DND-41 (cell line): ENCODE results near the gene CTTN.

Source experiments
- ATAC-seq: fragments of 200-7000 bp; cut with Tn5 transposase; 3 replicates; pipeline ENCODE4 v1.9.1; 2021; ENCODE audit warnings: low read depth; ENCODE audit not compliant: insufficient read depth
- DNase-seq: peaks from one replicate; pipeline ENCODE4 v3.0.0-alpha.2; 2020
- H2AFZ ChIP-seq: 2 replicates; pipeline ENCODE4 v1.6.0; 2012; ENCODE audit warnings: low read depth, low read length
- H3K27ac ChIP-seq: 2 replicates; pipeline ENCODE4 v1.5.1; 2012; ENCODE audit warnings: low read length, inconsistent platforms
- H3K27me3 ChIP-seq: fragments of 200-600 bp; sonication (generic); 2 replicates; pipeline ENCODE4 v1.6.0; 2012; ENCODE audit warnings: low read length, mild to moderate bottlenecking, inconsistent platforms; ENCODE audit not compliant: insufficient read depth, poor library complexity
- H3K36me3 ChIP-seq: 2 replicates; pipeline ENCODE4 v1.5.1; 2012; ENCODE audit warnings: low read length, inconsistent platforms; ENCODE audit not compliant: insufficient read depth
- H3K4me1 ChIP-seq: 2 replicates; pipeline ENCODE4 v1.5.1; 2012; ENCODE audit warnings: mild to moderate bottlenecking, low read length; ENCODE audit not compliant: insufficient read depth
- H3K4me2 ChIP-seq: 2 replicates; pipeline ENCODE4 v1.6.0; 2012; ENCODE audit warnings: mild to moderate bottlenecking, moderate library complexity, low read length, inconsistent platforms; ENCODE audit not compliant: insufficient read depth
- H3K4me3 ChIP-seq, 2 experiments: fragments of 200-600 bp in 1 of 2; shearing (Covaris generic) in 1 of 2; 2 replicates each; pipeline ENCODE4 v1.5.1; 2012 to 2016; ENCODE audit warnings: inconsistent platforms in 2 of 2, low read length in 2 of 2, mild to moderate bottlenecking in 2 of 2, low read depth in 1 of 2, moderate library complexity in 1 of 2
- H3K79me2 ChIP-seq: 2 replicates; pipeline ENCODE4 v1.6.0; 2012; ENCODE audit warnings: low read length, inconsistent platforms; ENCODE audit not compliant: insufficient read depth
- H3K9ac ChIP-seq: 2 replicates; pipeline ENCODE4 v1.6.0; 2012; ENCODE audit warnings: low read depth, mild to moderate bottlenecking, inconsistent platforms, low read length, moderate library complexity
- H3K9me3 ChIP-seq: 2 replicates; pipeline ENCODE4 v1.5.1; 2012; ENCODE audit warnings: low read length, moderate library complexity, mild to moderate bottlenecking, inconsistent platforms; ENCODE audit not compliant: insufficient read depth, severe bottlenecking
- H4K20me1 ChIP-seq: 2 replicates; pipeline ENCODE4 v1.6.0; 2012; ENCODE audit warnings: low read length; ENCODE audit not compliant: insufficient read depth
- EZH2 ChIP-seq: IDR thresholded peaks from 3 replicates; pipeline ENCODE4 v1.6.1; 2012; ENCODE audit warnings: borderline replicate concordance, low read depth, mild to moderate bottlenecking, moderate library complexity, low read length, inconsistent platforms; ENCODE audit not compliant: severe bottlenecking
- TF ChIP-seq, protein P1 (sequence below): IDR thresholded peaks from 2 replicates; pipeline ENCODE4 v1.5.1; 2012; ENCODE audit warnings: borderline replicate concordance, low read length, moderate library complexity, mild to moderate bottlenecking; ENCODE audit not compliant: poor library complexity, severe bottlenecking; ENCODE audit errors: extremely low read depth

The CTTN gene

DNA sequence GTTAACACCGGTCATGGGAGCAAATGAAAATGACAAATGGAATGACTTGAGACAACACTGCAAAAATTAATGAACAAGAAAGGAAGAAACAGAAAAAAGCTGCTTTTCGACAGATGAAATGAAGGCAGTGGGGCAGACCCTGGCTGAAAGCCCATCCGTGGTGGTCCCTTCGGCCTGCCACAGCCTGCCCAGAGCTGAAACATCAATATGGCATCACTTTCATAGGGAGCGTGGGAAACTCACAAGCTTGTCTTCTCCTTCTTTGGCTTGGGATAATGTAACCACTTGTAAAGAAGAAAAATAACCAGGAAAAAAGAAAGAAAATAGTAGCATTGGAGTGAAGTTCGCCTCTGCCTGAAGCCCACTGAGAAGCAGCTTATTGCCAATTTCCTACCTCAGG, 78.8 kb downstream of the CTTN start:
- no peak overlapping the region for H3K4me2 ChIP-seq
- H3K9ac ChIP-seq: no peak overlapping the region
- H3K4me1 ChIP-seq: no peaks in the 10 kb centered on the region
- H2AFZ ChIP-seq: no peak overlapping the region
- peaks cover 12% of the 10 kb centered on the region for H4K20me1 ChIP-seq
- no peak overlapping the region for H3K4me3 ChIP-seq
- H3K27me3 ChIP-seq: peaks cover 6% of the 10 kb centered on the region
- H3K36me3 ChIP-seq: no peaks in the 10 kb centered on the region
- DNase-seq: no peak
- ATAC-seq: no peak
- H3K79me2 ChIP-seq: no peaks in the 10 kb centered on the region
- H3K9me3 ChIP-seq: no peaks in the 10 kb centered on the region
- H3K27ac ChIP-seq: no peak overlapping the region
- TF ChIP-seq EZH2: no peak
- TF ChIP-seq, protein P1, sequence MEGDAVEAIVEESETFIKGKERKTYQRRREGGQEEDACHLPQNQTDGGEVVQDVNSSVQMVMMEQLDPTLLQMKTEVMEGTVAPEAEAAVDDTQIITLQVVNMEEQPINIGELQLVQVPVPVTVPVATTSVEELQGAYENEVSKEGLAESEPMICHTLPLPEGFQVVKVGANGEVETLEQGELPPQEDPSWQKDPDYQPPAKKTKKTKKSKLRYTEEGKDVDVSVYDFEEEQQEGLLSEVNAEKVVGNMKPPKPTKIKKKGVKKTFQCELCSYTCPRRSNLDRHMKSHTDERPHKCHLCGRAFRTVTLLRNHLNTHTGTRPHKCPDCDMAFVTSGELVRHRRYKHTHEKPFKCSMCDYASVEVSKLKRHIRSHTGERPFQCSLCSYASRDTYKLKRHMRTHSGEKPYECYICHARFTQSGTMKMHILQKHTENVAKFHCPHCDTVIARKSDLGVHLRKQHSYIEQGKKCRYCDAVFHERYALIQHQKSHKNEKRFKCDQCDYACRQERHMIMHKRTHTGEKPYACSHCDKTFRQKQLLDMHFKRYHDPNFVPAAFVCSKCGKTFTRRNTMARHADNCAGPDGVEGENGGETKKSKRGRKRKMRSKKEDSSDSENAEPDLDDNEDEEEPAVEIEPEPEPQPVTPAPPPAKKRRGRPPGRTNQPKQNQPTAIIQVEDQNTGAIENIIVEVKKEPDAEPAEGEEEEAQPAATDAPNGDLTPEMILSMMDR: no peak

DNA sequence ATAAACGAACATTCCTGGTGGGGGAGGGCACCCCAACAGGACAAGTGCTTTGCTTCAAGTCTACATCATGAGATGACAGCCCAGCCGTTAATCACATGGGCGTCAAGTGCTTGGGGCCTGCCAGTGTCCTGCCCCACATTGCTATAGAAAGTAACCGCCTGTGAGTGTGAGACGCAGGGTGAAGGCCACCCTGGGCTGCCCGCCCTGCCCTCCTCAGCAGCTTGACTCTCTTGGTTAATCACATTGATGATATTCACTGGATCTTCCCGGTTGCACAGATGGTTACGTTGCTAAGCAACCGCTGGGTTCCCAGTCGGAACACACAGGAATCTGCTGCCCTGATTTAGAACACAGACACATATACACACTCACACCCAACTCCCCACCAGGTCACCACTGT, 79.3 kb downstream of the CTTN start:
- peaks cover 6% of the 10 kb centered on the region for H3K27me3 ChIP-seq
- ATAC-seq: no peak
- H3K9ac ChIP-seq: no peak overlapping the region
- no peaks in the 10 kb centered on the region for H3K4me1 ChIP-seq
- H4K20me1 ChIP-seq: peaks cover 12% of the 10 kb centered on the region
- H3K27ac ChIP-seq: no peak overlapping the region
- H3K4me3 ChIP-seq: no peak overlapping the region
- H3K79me2 ChIP-seq: no peaks in the 10 kb centered on the region
- H2AFZ ChIP-seq: no peak overlapping the region
- H3K36me3 ChIP-seq: no peaks in the 10 kb centered on the region
- H3K9me3 ChIP-seq: no peaks in the 10 kb centered on the region
- TF ChIP-seq, protein P1: no peak
- TF ChIP-seq EZH2: no peak
- H3K4me2 ChIP-seq: no peak overlapping the region
- DNase-seq: no peak

- TF ChIP-seq, protein P1: no peak
- TF ChIP-seq EZH2: no peak
- H2AFZ ChIP-seq: no peak overlapping the region
- peaks cover 6% of the 10 kb centered on the region for H3K27me3 ChIP-seq
- no peak overlapping the region for H3K9ac ChIP-seq
- peaks cover 12% of the 10 kb centered on the region for H4K20me1 ChIP-seq
- no peaks in the 10 kb centered on the region for H3K4me1 ChIP-seq
- ATAC-seq (no peak), DNase-seq (no peak)
- H3K9me3 ChIP-seq: no peaks in the 10 kb centered on the region
- H3K4me3 ChIP-seq: no peak overlapping the region
- no peak overlapping the region for H3K4me2 ChIP-seq
- H3K27ac ChIP-seq: no peak overlapping the region
- no peaks in the 10 kb centered on the region for H3K36me3 ChIP-seq
- no peaks in the 10 kb centered on the region for H3K79me2 ChIP-seq
Measured at GRCh38 chr11:70478166-70478890, 80.0 kb downstream of the CTTN start.

GRCh38 chr11:70480711-70481110, 82.4 kb downstream of the CTTN start:
- Histone ChIP-seq H3K4me2 (no peak overlapping the region), H3K4me3 (no peak overlapping the region), H3K9ac (no peak overlapping the region), H3K27ac (no peak overlapping the region), H3K79me2 (no peaks in the 10 kb centered on the region), H2AFZ (no peak overlapping the region), H3K4me1 (no peaks in the 10 kb centered on the region), H4K20me1 (peaks cover 7% of the 10 kb centered on the region), H3K9me3 (no peaks in the 10 kb centered on the region), H3K27me3 (peaks cover 6% of the 10 kb centered on the region), H3K36me3 (no peaks in the 10 kb centered on the region)
- DNase-seq (no peak), ATAC-seq (no peak; the same call in 2 of the 3 replicates)
- TF ChIP-seq, protein P1: no peak
- TF ChIP-seq EZH2: no peak
